Motor neuron (in vitro differentiated cells): ENCODE results near the gene GDPD1. TPM values are rescaled to one million over a fixed set of nuclear protein-coding genes. Genes with fewer than 3 reads are reported as not detected.
"Not testable (repeated sequence)": the region's sequence is repeated elsewhere in the genome, so short reads cannot be mapped to it uniquely, and the experiment has no call there.

Experiments
- ATAC-seq, 8 experiments: fragments of 200-7000 bp; cut with Tn5 transposase; replicated peaks in 6 of 8; 2 replicates each; pipeline ENCODE4 v1.8.0; 2021; ENCODE audit warnings: mild to moderate bottlenecking in 8 of 8, moderate library complexity in 8 of 8
- H3K27ac ChIP-seq, 2 donors: fragments of 250-450 bp; sonication (Bioruptor Pico); 2 replicates each; pipeline ENCODE4 v1.9.0; 2021; ENCODE audit warnings: antibody characterized with exemption in 2 of 2, mild to moderate bottlenecking in 2 of 2, moderate library complexity in 1 of 2
- H3K4me1 ChIP-seq, 2 donors: fragments of 250-450 bp; sonication (Bioruptor Pico); replicated peaks in 1 of 2; 2 replicates each; pipeline ENCODE4 v1.6.1; 2021; ENCODE audit warnings: antibody characterized with exemption in 2 of 2, mild to moderate bottlenecking in 2 of 2, moderate library complexity in 1 of 2
- H3K4me3 ChIP-seq, 5 donors: fragments of 250-450 bp; sonication (Bioruptor Pico); 2 replicates each; pipeline ENCODE4 v1.9.0; 2021; ENCODE audit warnings: antibody characterized with exemption in 5 of 5, mild to moderate bottlenecking in 5 of 5, moderate library complexity in 4 of 5
- WGBS, 10 experiments: fragments of 450-650 bp; shearing (Covaris generic); methylation state at CpG; one replicate each; pipeline ENCODE4 v1.0.0; 2022; 5-methylcytosine and 5-hydroxymethylcytosine counted together
- in situ Hi-C, 9 experiments: fragments of 400-800 bp; cut with MboI; loops; one replicate each; pipeline ENCODE4 v1.15.0; 2021; ENCODE audit warnings: low sequenced_read_pairs in 9 of 9, low pct_unique_long_range_greater_than_20kb in 2 of 9; ENCODE audit not compliant: unreplicated experiment in 9 of 9
- total RNA-seq, 8 experiments: library from RNA; unstranded; fragments of 300-600 nt; gene quantifications; 2 replicates each; pipeline versions ENCODE4 v1.2.3 to v1.2.4, GENCODE V29; 2022

Gene GDPD1
- total RNA-seq: 10 to 100 TPM in 5 of 8 experiments, 1 to 10 TPM in 3; 1.2 to 24.7 (median 21.3) TPM

DNA sequence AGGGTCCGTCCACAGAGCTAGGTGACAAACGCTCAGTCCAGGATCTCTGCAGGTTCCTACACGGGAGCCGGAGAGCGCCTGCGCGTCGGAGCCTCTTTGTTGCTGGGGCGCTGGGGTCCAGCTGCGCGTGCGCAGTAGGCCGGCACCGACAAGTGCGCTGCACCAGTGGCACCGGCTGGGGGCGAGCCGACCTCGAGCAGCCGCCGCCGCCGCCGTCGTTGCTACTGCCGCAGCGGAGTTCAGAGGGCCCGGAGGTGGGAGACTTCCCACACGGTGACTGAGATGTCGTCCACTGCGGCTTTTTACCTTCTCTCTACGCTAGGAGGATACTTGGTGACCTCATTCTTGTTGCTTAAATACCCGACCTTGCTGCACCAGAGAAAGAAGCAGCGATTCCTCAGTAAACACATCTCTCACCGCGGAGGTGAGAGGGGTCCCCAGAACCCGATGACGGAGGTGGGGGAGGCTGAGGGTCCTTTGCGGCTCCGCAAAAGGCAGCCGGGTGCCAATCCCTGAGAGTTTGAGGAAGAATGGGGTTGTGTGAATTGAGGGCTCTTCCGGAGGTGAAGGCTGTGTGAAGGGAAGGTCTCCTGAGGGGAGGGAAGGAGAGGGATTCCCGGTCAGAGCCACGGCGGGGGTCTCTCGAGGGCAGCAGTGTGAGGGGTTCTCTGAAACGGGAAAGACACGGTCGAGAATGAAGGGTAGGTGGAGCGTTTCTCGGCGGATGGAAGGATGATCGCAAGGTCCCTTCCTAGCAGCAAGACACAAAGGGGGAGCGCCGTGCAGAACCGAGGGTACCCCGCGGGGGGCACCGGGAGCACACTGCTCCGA lies at the start of gene GDPD1:
Gene GDPD1, plus strand, starts transcription at position 184 of the 831 bp plus-strand sequence. Its CDS starts 99 bp downstream, at position 283.
- in situ Hi-C loops: no loop called here
- Histone ChIP-seq H3K27ac (peak within 1 kb of the TSS; percentile 82 to 89), H3K4me3 (peak within 1 kb of the TSS; percentile 55 to 71 (median 65)), H3K4me1 (peaks cover 3 to 11% of the 10 kb centered on the region in 2 donors)
- peak; percentile 95 to 98 (median 96) for ATAC-seq
- 0 to 2% (median 0%) methylated on average over 1 to 21 of the region's 60 CpGs; no CpG with 5 or more reads in 1 of the 10 experiments for WGBS, 10 experiments

DNA sequence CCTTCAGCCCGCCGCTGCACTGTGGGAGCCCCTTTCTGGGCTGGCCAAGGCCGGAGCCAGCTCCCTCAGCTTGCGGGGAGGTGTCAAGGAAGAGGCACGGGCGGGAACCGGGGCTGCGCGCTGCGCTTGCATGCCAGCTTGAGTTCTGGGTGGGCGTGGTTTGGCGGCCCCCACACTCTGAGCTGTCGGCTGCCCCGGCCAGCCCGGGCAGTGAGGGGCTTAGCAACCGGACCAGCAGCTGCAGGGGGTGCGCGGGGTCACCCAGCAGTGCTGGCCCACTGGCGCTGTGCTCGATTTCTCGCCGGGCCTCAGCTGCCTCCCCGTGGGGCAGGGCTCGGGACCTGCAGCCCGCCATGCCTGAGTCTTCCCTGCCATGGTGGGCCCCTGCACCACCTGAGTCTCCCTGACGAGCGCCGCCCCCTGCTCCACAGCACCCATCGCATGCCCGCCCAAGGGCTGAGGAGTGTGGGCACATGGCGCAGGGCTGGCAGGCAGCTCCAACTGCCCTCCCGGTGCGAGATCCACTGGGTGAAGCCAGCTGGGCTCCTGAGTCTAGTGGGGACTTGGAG lies 47.8 kb upstream of the GDPD1 start:
- in situ Hi-C loops: no loop called here
- Histone ChIP-seq H3K4me1 (no peaks in the 10 kb centered on the region), H3K27ac (no peak overlapping the region), H3K4me3 (no peak overlapping the region)
- ATAC-seq: no peak
- 83 to 100% (median 100%) methylated on average over 2 to 8 of the region's 33 CpGs; no CpG with 5 or more reads in 5 of the 10 experiments for WGBS, 10 experiments

DNA sequence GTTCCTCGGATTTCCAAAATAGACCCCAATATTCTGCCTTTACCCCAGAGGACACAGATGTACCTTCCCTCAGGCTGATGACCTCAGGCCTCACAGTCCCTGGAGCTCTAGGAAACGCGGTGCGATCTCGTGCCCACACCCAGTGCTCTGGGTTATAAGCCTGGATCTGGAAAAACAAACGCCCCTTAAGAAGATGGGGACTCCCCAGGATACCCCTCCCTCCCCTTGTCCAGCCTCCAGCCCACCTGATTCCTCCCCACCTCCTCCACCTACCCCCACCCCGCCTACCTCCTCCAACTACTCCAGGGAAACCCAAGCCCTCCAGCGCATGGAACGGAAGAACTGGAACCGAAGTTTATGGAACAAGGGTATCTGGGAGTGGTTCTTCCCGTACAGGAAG lies 45.6 kb upstream of the GDPD1 start:
- H3K27ac ChIP-seq: no peak overlapping the region
- no peak for ATAC-seq
- WGBS, 10 experiments: 95 to 100% (median 100%) methylated on average over 1 to 4 of the region's 11 CpGs; no CpG with 5 or more reads in 7 of the 10 experiments
- in situ Hi-C loops: no loop called here
- no peak overlapping the region for H3K4me3 ChIP-seq
- no peaks in the 10 kb centered on the region for H3K4me1 ChIP-seq

DNA sequence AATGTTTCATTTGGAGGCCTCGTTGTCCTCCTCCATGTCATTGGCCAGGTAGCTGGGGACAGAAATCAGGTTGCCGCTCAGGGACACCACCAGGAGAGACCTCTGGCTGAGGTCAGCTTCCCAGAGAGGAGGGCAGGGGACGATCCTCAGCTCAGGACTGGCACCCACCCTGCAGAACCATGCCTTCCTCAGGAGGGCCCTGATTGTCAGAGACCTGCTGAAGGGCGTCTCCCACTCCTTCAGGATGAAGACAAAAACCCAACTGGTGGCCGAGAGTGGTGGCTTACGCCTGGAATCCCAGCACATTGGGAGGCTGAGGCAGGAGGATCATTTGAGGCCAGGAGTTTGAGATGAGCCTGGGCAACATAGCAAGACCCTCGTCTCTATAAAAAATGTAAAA lies 45.2 kb upstream of the GDPD1 start:
- ATAC-seq: no peak
- 100% methylated on average over 1 of the region's 7 CpGs; no CpG with 5 or more reads in 8 of the 10 experiments for WGBS, 10 experiments
- in situ Hi-C loops: no loop called here

DNA sequence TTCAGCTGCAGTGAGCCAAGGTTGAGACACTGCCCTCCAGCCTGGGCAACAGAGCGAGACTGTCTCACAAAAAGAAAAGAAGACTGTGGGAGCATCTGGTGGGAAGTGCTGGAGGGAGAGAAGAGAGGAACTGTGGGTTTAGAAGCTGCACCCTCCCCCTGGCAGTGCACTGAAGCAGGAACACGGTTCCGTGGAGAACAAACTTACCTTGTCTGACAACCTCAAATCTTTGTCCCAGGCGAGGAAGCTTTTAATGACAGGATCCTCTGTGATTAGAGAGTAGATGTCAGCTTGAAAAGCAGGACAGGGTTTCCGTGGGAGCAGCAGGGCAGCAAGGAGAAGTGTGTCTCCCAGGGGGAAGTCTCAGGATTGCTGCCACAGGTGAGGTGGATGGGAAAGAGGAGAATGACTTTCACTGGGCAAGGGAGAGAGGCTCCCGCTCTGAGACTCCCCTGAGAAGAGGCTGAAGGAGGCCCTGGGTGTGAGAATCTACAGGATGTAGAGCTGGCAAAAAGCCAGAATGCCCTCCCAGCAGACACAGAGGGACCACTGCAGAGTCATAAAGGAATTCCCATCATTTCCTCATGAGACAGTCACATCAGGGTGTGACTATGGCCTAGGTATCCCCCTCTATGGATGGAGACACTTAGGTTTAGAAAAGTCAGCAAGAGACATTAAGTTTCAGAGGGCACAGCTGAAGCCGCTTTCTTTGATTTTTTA lies 41.9 kb upstream of the GDPD1 start:
- Histone ChIP-seq H3K4me3 (no peak overlapping the region), H3K27ac (no peak overlapping the region), H3K4me1 (no peaks in the 10 kb centered on the region)
- WGBS, 10 experiments: 67 to 100% (median 84%) methylated on average over 1 to 5 of the region's 7 CpGs; no CpG with 5 or more reads in 2 of the 10 experiments
- ATAC-seq: no peak
- in situ Hi-C loops: no loop called here

More for the DNA sequence above, 45.2 kb upstream of the GDPD1 start:
- no peaks in the 10 kb centered on the region for H3K4me1 ChIP-seq
- no peak overlapping the region for H3K4me3 ChIP-seq
- H3K27ac ChIP-seq: no peak overlapping the region

DNA sequence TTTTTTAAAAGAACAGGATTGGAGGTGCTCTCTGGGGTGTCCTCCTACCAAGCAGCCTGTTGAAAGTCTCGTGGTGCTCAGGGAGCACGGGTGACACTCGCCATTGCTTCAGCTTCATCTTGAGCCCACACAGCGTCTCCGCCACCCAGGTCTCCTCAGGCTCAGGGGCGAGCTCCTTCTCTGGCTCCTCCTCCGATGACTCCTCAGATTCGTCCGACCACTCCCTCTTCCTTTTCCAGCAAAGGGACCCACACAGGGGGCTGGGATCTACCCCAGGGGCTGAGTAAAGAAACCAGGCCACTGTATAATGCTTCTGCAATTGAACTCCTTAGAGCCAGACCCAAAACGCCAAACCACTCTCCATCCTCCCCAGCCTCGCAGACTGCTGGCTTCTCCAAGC lies 40.7 kb upstream of the GDPD1 start:
- H3K4me3 ChIP-seq, ATAC-seq, in situ Hi-C loops, H3K27ac ChIP-seq, H3K4me1 ChIP-seq: not testable (repeated sequence)
- WGBS, 10 experiments: 86 to 100% (median 94%) methylated on average over 1 to 11 of the region's 11 CpGs; no CpG with 5 or more reads in 1 of the 10 experiments

DNA sequence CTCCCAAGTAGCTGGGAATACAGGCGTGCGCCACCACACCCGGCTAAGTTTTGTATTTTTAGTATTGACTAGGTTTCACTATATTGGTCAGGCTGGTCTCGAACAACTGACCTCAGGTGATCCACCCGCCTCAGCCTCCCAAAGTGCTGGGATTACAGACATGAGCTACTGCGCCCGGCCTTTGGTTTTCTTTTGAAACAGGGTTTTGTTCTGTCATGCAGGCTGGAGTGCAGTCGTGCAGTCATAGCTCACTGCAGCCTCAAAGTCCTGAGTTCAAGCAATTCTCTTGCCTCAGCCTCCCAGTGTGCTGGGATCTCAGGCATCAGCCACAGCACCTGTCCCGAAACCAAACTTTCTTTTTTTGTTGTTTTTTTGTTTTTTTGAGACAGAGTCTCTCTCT lies 39.7 kb upstream of the GDPD1 start:
- in situ Hi-C loops: no loop called here
- Histone ChIP-seq H3K27ac (no peak overlapping the region), H3K4me1 (no peaks in the 10 kb centered on the region), H3K4me3 (no peak overlapping the region)
- 88 to 100% (median 97%) methylated on average over 1 to 9 of the region's 9 CpGs; no CpG with 5 or more reads in 5 of the 10 experiments for WGBS, 10 experiments
- no peak for ATAC-seq

DNA sequence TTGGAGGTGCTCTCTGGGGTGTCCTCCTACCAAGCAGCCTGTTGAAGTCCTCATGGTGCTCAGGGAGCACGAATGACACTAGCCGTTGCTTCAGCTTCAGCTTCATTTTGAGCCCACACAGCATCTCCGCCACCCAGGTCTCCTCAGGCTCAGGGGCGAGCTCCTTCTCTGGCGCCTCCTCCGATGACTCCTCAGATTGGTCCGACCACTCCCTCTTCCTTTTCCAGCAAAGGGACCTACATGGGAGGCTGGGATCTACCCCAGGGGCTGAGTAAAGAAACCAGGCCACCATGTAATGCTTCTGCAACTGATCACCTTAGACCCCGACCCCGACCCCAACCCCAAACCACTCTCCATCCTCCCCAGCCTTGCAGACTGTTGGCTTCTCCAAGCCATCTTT lies 38.8 kb upstream of the GDPD1 start:
- Histone ChIP-seq H3K27ac (no peak overlapping the region), H3K4me1 (no peaks in the 10 kb centered on the region), H3K4me3 (no peak overlapping the region)
- in situ Hi-C loops: no loop called here
- 83 to 100% (median 96%) methylated on average over 1 to 5 of the region's 9 CpGs; no CpG with 5 or more reads in 4 of the 10 experiments for WGBS, 10 experiments
- ATAC-seq: no peak

DNA sequence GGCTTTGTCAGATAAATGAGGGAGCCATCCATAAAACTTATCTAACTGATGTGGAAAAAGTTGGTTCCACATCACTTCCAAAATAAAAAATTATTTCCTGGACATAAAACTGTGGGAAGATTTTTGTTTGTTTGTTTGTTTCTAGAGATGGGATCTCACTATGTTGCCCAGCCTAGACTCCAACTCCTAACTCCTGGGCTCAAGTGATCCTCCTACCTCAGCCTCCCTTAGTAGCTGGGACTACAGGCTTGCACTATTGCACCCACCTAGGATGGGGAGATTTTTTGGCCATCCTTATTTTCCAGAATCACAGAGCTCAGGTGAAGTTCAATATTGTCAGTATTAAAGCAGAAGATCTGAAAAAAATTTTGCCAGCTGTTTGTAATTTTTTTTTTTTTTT lies 34.3 kb upstream of the GDPD1 start:
- no peaks in the 10 kb centered on the region for H3K4me1 ChIP-seq
- H3K27ac ChIP-seq: no peak overlapping the region
- in situ Hi-C loops: no loop called here
- ATAC-seq: no peak
- H3K4me3 ChIP-seq: no peak overlapping the region

DNA sequence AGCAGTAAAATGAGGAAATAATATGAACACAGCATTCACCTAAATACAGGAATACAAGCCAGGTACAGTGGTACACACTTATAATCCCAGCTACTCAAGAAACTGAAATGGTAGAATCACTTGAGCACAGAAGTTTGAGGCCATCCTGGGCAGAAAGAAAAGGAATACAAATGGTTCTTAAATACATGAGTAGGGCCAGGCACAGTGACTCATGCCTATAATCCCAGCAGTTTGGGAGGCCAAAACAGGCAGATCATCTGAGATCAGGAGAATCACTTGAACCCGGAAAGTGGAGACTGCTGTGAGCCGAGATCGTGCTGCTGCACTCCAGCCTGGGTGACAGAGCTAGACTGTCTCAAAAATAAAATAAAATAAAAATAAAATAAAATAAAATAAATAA lies 33.5 kb upstream of the GDPD1 start:
- in situ Hi-C loops: no loop called here
- no peak overlapping the region for H3K27ac ChIP-seq
- H3K4me1 ChIP-seq: no peaks in the 10 kb centered on the region
- peak in 2 of 8 experiments; percentile 35 to 52 for ATAC-seq
- WGBS, 10 experiments: 88 to 100% (median 100%) methylated on average over 1 to 3 of the region's 3 CpGs; no CpG with 5 or more reads in 2 of the 10 experiments
- no peak overlapping the region for H3K4me3 ChIP-seq

DNA sequence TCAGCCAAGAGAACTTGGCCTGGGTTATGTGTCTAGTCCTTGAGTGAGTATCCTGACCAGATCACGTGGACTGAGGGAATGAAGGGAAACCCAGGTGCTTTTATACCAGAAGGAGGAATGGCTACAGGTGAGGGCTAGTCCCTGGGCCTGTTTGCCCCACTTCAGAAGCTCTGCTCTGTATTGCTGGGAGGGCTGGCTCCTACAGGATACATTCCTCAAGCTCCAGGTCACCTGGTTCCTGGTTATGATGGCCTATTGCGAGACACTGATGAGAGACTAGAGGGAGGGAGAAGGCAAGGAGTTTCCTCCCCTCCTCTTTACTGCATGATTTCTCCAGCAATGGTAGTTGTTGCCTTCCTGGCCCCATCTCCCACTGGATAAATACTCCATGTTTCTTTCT lies 29.5 kb upstream of the GDPD1 start:
- in situ Hi-C loops: no loop called here
- WGBS, 10 experiments: 56 to 100% (median 100%) methylated on average over 1 to 2 of the region's 2 CpGs; no CpG with 5 or more reads in 5 of the 10 experiments
- no peak for ATAC-seq

DNA sequence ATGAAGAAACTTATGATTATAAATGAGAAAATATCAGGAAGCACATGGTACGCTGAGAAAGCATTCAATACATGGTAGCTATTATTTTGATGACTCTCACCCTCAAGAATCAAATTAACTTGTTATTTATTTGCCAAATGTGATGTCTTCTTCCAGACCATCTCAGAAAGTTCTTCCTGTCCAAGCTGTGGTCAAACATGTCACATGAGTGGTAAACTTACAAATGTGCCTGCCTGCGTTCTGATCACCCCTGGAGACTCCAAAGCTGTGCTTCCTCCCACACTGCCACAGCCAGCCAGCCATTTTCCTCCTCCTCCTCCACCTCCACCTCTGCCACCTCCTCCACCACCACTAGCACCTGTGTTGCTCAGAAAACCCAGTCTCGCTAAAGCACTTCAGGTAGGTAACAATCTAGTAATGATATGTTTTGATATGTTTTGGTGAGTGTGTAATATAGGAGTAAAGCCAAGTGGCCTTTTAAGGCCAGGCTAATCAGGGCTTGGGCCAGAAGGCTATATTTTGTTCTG lies 26.9 kb upstream of the GDPD1 start:
- no peak for ATAC-seq
- H3K4me1 ChIP-seq: no peaks in the 10 kb centered on the region
- WGBS, 10 experiments: 83 to 100% (median 96%) methylated on average over 1 to 2 of the region's 3 CpGs; no CpG with 5 or more reads in 2 of the 10 experiments
- in situ Hi-C loops: no loop called here
- no peak overlapping the region for H3K4me3 ChIP-seq
- H3K27ac ChIP-seq: no peak overlapping the region

More for the DNA sequence above, 29.5 kb upstream of the GDPD1 start:
- Histone ChIP-seq H3K4me1 (no peaks in the 10 kb centered on the region), H3K4me3 (no peak overlapping the region), H3K27ac (no peak overlapping the region)

DNA sequence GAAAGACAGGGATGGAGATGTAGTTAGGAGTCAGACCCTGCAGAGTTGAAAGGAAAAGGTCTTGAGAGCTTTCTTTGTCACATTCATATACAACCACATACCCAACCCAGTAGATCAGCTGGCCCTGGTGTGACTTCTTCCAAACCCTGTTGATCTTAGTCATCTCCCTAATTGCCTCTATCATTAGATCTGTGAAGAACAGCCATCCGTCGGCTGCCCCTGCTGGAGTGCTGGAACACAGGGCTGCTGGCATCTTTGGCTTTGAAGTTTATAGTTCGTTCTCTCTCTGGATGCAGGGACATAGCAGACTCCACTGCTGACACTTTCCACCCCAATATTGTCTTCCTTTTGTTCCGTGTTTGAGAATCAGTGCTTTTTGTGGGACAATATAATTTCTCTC lies 20.9 kb upstream of the GDPD1 start:
- Histone ChIP-seq H3K4me3 (no peak overlapping the region), H3K4me1 (no peaks in the 10 kb centered on the region), H3K27ac (no peak overlapping the region)
- 56 to 100% (median 80%) methylated on average over 1 to 4 of the region's 4 CpGs; no CpG with 5 or more reads in 3 of the 10 experiments for WGBS, 10 experiments
- no peak for ATAC-seq
- in situ Hi-C loops: no loop called here
